HCT116 (cell line): ENCODE measurements around the gene TRIM9. TPM values are rescaled to one million over a fixed set of nuclear protein-coding genes. Genes with fewer than 3 reads are reported as not detected.

Experiments used
- ATAC-seq: fragments of 200-7000 bp; cut with Tn5 transposase; 2 replicates; pipeline ENCODE4 v1.9.1; 2020; ENCODE audit warnings: mild to moderate bottlenecking, moderate library complexity
- BruUV-seq: library from RNA; stranded (reverse); fragments of 400-500 nt; replicated peaks from 2 replicates; lab custom pipeline; 2021; lab: Mats Ljungman, UMichigan
- CTCF ChIA-PET: fragments of 300-600 bp; sonication (Branson Sonifier 250); formaldehyde crosslinking; loops from one replicate; lab custom pipeline; 2021; ENCODE audit warnings: antibody characterized with exemption; lab: Charles Lee
- POLR2A ChIA-PET: fragments of 300-600, 350-600 bp; sonication (Branson Sonifier 250); formaldehyde crosslinking; loops from one replicate; lab custom pipeline; 2021; ENCODE audit warnings: antibody characterized with exemption; lab: Charles Lee
- RAD21 ChIA-PET, 2 experiments: fragments of 300-600 bp; sonication (Branson Sonifier 250); formaldehyde crosslinking; loops; one replicate each; lab custom pipeline; 2023; ENCODE audit warnings: low total read pairs in 2 of 2; ENCODE audit not compliant: uncharacterized antibody in 2 of 2, unreplicated experiment in 2 of 2, low non-redundant PET in 1 of 2; lab: Charles Lee
- DNase-seq: peaks from one replicate; pipeline ENCODE4 v3.0.0-alpha.2; 2010; ENCODE audit warnings: low read depth, low spot score
- H2AFZ ChIP-seq: fragments of 200-600 bp; shearing (Covaris generic), sonication (generic); 2 replicates; pipeline ENCODE4 v1.6.1; 2017; ENCODE audit warnings: low read depth, mixed run types, mixed read lengths, antibody characterized with exemption, low read length; ENCODE audit not compliant: poor library complexity, severe bottlenecking
- H3K27ac ChIP-seq: 2 replicates; pipeline ENCODE4 v1.5.1; 2012; ENCODE audit warnings: low read depth, low read length
- H3K27me3 ChIP-seq: fragments of 200-600 bp; sonication (generic); 2 replicates; pipeline ENCODE4 v1.6.1; 2016; ENCODE audit warnings: mixed run types, low read length, mixed read lengths; ENCODE audit not compliant: insufficient read depth
- H3K36me3 ChIP-seq, 2 experiments: fragments of 200-500 bp in 1 of 2; fragments of 200-600 bp in 1 of 2; sonication (Bioruptor generic) in 1 of 2; sonication (generic) in 1 of 2; 2 replicates each; pipeline versions ENCODE4 v1.5.1 to v1.6.1; 2014 to 2016; ENCODE audit warnings: low read length in 2 of 2, inconsistent platforms in 1 of 2, mixed read lengths in 1 of 2, mixed run types in 1 of 2; ENCODE audit not compliant: insufficient read depth in 2 of 2, control insufficient read depth in 1 of 2
- H3K4me1 ChIP-seq, 2 experiments: fragments of 200-600 bp in 1 of 2; sonication (generic) in 1 of 2; 2 replicates each; pipeline versions ENCODE4 v1.5.1 to v1.6.1; 2012 to 2017; ENCODE audit warnings: low read length in 2 of 2, inconsistent platforms in 1 of 2, mild to moderate bottlenecking in 1 of 2, mixed read lengths in 1 of 2, mixed run types in 1 of 2, moderate library complexity in 1 of 2; ENCODE audit not compliant: insufficient read depth in 2 of 2, control insufficient read depth in 1 of 2
- H3K4me2 ChIP-seq: fragments of 200-600 bp; sonication (generic); 2 replicates; pipeline ENCODE4 v1.6.1; 2017; ENCODE audit warnings: mixed run types, low read length, mixed read lengths
- H3K4me3 ChIP-seq, 2 experiments: fragments of 200-600 bp in 1 of 2; sonication (generic) in 1 of 2; replicated peaks in 1 of 2; 2 replicates each; pipeline ENCODE4 v1.5.1; 2011 to 2016; ENCODE audit warnings: low read length in 2 of 2, control low read depth in 1 of 2, low read depth in 1 of 2, mild to moderate bottlenecking in 1 of 2, mixed read lengths in 1 of 2, mixed run types in 1 of 2
- H3K79me2 ChIP-seq: fragments of 200-600 bp; sonication (generic); 2 replicates; pipeline ENCODE4 v1.6.1; 2017; ENCODE audit warnings: mild to moderate bottlenecking, mixed run types, low read length, moderate library complexity, mixed read lengths; ENCODE audit not compliant: insufficient read depth
- H3K9ac ChIP-seq: fragments of 200-600 bp; sonication (generic); 2 replicates; pipeline ENCODE4 v1.6.1; 2016; ENCODE audit warnings: low read length, mixed read lengths
- H3K9me2 ChIP-seq: fragments of 200-600 bp; sonication (generic), shearing (Covaris generic); 2 replicates; pipeline ENCODE4 v1.6.1; 2017; ENCODE audit warnings: mixed run types, mild to moderate bottlenecking, moderate library complexity; ENCODE audit not compliant: insufficient read depth
- H3K9me3 ChIP-seq, 2 experiments: fragments of 200-500 bp in 1 of 2; fragments of 200-600 bp in 1 of 2; sonication (Bioruptor generic) in 1 of 2; sonication (generic) in 1 of 2; 2 replicates each; pipeline ENCODE4 v1.6.1; 2014 to 2017; ENCODE audit warnings: low read length in 2 of 2, mixed read lengths in 2 of 2, inconsistent platforms in 1 of 2, low read depth in 1 of 2, mild to moderate bottlenecking in 1 of 2, mixed run types in 1 of 2, moderate library complexity in 1 of 2; ENCODE audit not compliant: control insufficient read depth in 1 of 2, insufficient read depth in 1 of 2
- H4K20me1 ChIP-seq: fragments of 200-600 bp; sonication (generic), shearing (Covaris generic); 2 replicates; pipeline ENCODE4 v1.6.1; 2017; ENCODE audit warnings: mixed run types, mild to moderate bottlenecking, moderate library complexity; ENCODE audit not compliant: insufficient read depth
- CEBPB ChIP-seq: IDR thresholded peaks from 2 replicates; pipeline ENCODE4 v1.6.1; 2012; ENCODE audit warnings: low read depth
- CTCF ChIP-seq, 3 experiments: fragments of 200-600 bp in 1 of 3; sonication (generic) in 1 of 3; IDR thresholded peaks in 2 of 3; conservative IDR thresholded peaks in 1 of 3; 2 replicates each; pipeline ENCODE4 v1.5.1; 2012 to 2017; ENCODE audit warnings: low read depth in 2 of 3, low read length in 2 of 3, antibody characterized with exemption in 1 of 3, borderline replicate concordance in 1 of 3, control low read depth in 1 of 3, mild to moderate bottlenecking in 1 of 3, mixed read lengths in 1 of 3, mixed run types in 1 of 3, moderate library complexity in 1 of 3; ENCODE audit not compliant: insufficient read depth in 1 of 3
- POLR2A ChIP-seq: IDR thresholded peaks from 2 replicates; pipeline ENCODE4 v1.7.0; 2011; ENCODE audit warnings: borderline replicate concordance; ENCODE audit not compliant: insufficient read depth, insufficient read length; ENCODE audit errors: extremely low read depth
- RAD21 ChIP-seq: IDR thresholded peaks from 2 replicates; pipeline ENCODE4 v1.6.1; 2012; ENCODE audit warnings: low read depth, mild to moderate bottlenecking
- SRF ChIP-seq: IDR thresholded peaks from 2 replicates; pipeline ENCODE4 v1.6.1; 2012; ENCODE audit warnings: low read depth
- ZFX ChIP-seq: fragments of 450-650 bp; IDR thresholded peaks from 2 replicates; pipeline ENCODE4 v1.6.1; 2017
- intact Hi-C: fragments of 100-400 bp; cut with micrococcal nuclease; formaldehyde crosslinking; loops from 2 replicates; pipeline ENCODE4 v1.10.0; 2022
- total RNA-seq: library from RNA; stranded (reverse); gene quantifications from one replicate; pipeline ENCODE4 v1.2.1, GENCODE V29; 2021; ENCODE audit not compliant: unreplicated experiment

TRIM9 gene
- total RNA-seq, 1 experiment from 2014 or later: 4.6 TPM

GRCh38 chr14:50954811-50955372 lies 140.0 kb downstream of the TRIM9 start:
- H2AFZ ChIP-seq: peak overlapping the region; percentile 63

More at GRCh38 chr14:50954811-50955372, 140.0 kb downstream of the TRIM9 start:
- intact Hi-C loops: loop anchor here (1.0 to 10.0 kb wide), 3 partner anchors 130 to 827 kb away; no protein-coding TSS in a partner anchor
- no peaks in the 10 kb centered on the region for H3K9me3 ChIP-seq
- H3K9ac ChIP-seq: peak overlapping the region; percentile 47
- CTCF ChIA-PET: interaction anchor here (1.0 to 2.6 kb wide), 6 partner anchors 11 to 825 kb away, joined by 3 to 10 read pairs (median 6); partner anchors contain the start of gene PYGL
- ATAC-seq: peak; percentile 52
- no TSS peak for BruUV-seq
- peak overlapping the region in 1 of 2 experiments; percentile 23; a peak in 1 of 4 replicates for H3K4me3 ChIP-seq
- no peaks in the 10 kb centered on the region for H3K79me2 ChIP-seq
- peak; percentile 23 for DNase-seq
- H3K27ac ChIP-seq: peak overlapping the region; percentile 69
- POLR2A ChIA-PET: interaction anchor here (0.9 to 1.1 kb wide), 3 partner anchors 8 to 141 kb away, joined by 3 to 8 read pairs (median 6); partner anchors contain the start of genes PYGL and TRIM9
- no peaks in the 10 kb centered on the region for H4K20me1 ChIP-seq
- RAD21 ChIA-PET: interaction anchor here (0.6 to 1.0 kb wide), 3 partner anchors 11 to 264 kb away, joined by 3 read pairs; partner anchors contain the start of genes PYGL (in 1 of the 2) and TRIM9 (in 1 of the 2)
- peak; percentile 56 to 69 (median 68) for TF ChIP-seq CTCF (IDR thresholded peaks at IDR 0.05 in 2 of 3, conservative IDR thresholded peaks at IDR 0.05 in 1 of 3; ENCODE audit: borderline replicate concordance in 1 of 3, insufficient read depth in 1 of 3, low read depth in 2 of 3, low read length in 2 of 3)
- TF ChIP-seq SRF: no peak
- TF ChIP-seq CEBPB: no peak
- TF ChIP-seq RAD21: peak; percentile 71
- no peak for TF ChIP-seq ZFX
- TF ChIP-seq POLR2A: no peak
- H3K4me1 ChIP-seq: peaks cover 11 to 18% of the 10 kb centered on the region in 2 experiments
- H3K27me3 ChIP-seq: no peaks in the 10 kb centered on the region
- H3K4me2 ChIP-seq: peak overlapping the region; percentile 66
- H3K9me2 ChIP-seq: no peaks in the 10 kb centered on the region
- H3K36me3 ChIP-seq: no peaks in the 10 kb centered on the region
